OCI-LY1 (cell line): ENCODE results near the gene CCDC192.

ENCODE experiments used
- H2AFZ ChIP-seq: fragments of 200-600 bp; sonication (generic), shearing (Covaris generic); 2 replicates; pipeline ENCODE4 v1.6.0; 2014; ENCODE audit warnings: antibody characterized with exemption, mild to moderate bottlenecking, low read length
- H3F3A ChIP-seq: fragments of 200-600 bp; sonication (generic), shearing (Covaris generic); 2 replicates; pipeline ENCODE4 v1.6.0; 2014; ENCODE audit warnings: mild to moderate bottlenecking, antibody characterized with exemption, low read length, moderate library complexity; ENCODE audit not compliant: insufficient read depth
- H3K27ac ChIP-seq: fragments of 200-600 bp; sonication (generic); 2 replicates; pipeline ENCODE4 v1.5.1; 2014; ENCODE audit warnings: low read length, mixed run types, mild to moderate bottlenecking, low read depth; ENCODE audit not compliant: poor library complexity, severe bottlenecking
- H3K27me3 ChIP-seq: fragments of 200-600 bp; sonication (generic); 2 replicates; pipeline ENCODE4 v1.6.0; 2014; ENCODE audit warnings: antibody characterized with exemption, mild to moderate bottlenecking, low read length, moderate library complexity; ENCODE audit not compliant: insufficient read depth
- H3K36me3 ChIP-seq: fragments of 200-600 bp; sonication (generic); 2 replicates; pipeline ENCODE4 v1.6.1; 2014; ENCODE audit warnings: mild to moderate bottlenecking, antibody characterized with exemption, low read length, moderate library complexity, mixed read lengths; ENCODE audit not compliant: insufficient read depth
- H3K4me1 ChIP-seq: fragments of 200-600 bp; sonication (generic); 2 replicates; pipeline ENCODE4 v1.5.1; 2014; ENCODE audit warnings: mild to moderate bottlenecking, low read length, moderate library complexity; ENCODE audit not compliant: insufficient read depth, severe bottlenecking
- H3K4me2 ChIP-seq: fragments of 200-600 bp; sonication (generic), shearing (Covaris generic); 2 replicates; pipeline ENCODE4 v1.6.1; 2014; ENCODE audit warnings: low read length
- H3K4me3 ChIP-seq: fragments of 200-600 bp; sonication (generic); 2 replicates; pipeline ENCODE4 v1.5.1; 2014; ENCODE audit warnings: low read length, low read depth, mild to moderate bottlenecking, mixed read lengths; ENCODE audit not compliant: poor library complexity, severe bottlenecking
- H3K79me2 ChIP-seq: fragments of 200-600 bp; shearing (Covaris generic); 2 replicates; pipeline ENCODE4 v1.6.1; 2016; ENCODE audit warnings: mixed run types, low read length, mixed read lengths; ENCODE audit not compliant: insufficient read depth
- H3K9ac ChIP-seq: fragments of 200-600 bp; sonication (generic), shearing (Covaris generic); 2 replicates; pipeline ENCODE4 v1.6.1; 2014; ENCODE audit warnings: mild to moderate bottlenecking, low read length, mixed read lengths
- H3K9me2 ChIP-seq: fragments of 200-600 bp; sonication (generic), shearing (Covaris generic); 2 replicates; pipeline ENCODE4 v1.6.1; 2014; ENCODE audit warnings: low read depth, mild to moderate bottlenecking, low read length, mixed read lengths
- H3K9me3 ChIP-seq: fragments of 200-600 bp; shearing (Covaris generic); 2 replicates; pipeline ENCODE4 v1.6.1; 2014; ENCODE audit warnings: low read length, mixed read lengths
- H4K20me1 ChIP-seq: fragments of 200-600 bp; sonication (generic), shearing (Covaris generic); 2 replicates; pipeline ENCODE4 v1.6.0; 2016; ENCODE audit warnings: mild to moderate bottlenecking, low read length; ENCODE audit not compliant: insufficient read depth
- CTCF ChIP-seq: fragments of 200-600 bp; sonication (generic), shearing (Covaris generic); IDR thresholded peaks from 2 replicates; pipeline ENCODE4 v1.5.1; 2017; ENCODE audit warnings: mild to moderate bottlenecking, antibody characterized with exemption, low read length, moderate library complexity, mixed read lengths
- EZH2 ChIP-seq: fragments of 200-600 bp; sonication (generic), shearing (Covaris generic); IDR thresholded peaks from 2 replicates; pipeline ENCODE4 v1.8.0; 2017; ENCODE audit warnings: borderline replicate concordance, mixed run types, mild to moderate bottlenecking, antibody characterized with exemption, low read length, moderate library complexity, mixed read lengths

The CCDC192 gene

GRCh38 chr5:127849891-127850290 is 146.7 kb downstream of the CCDC192 start:
- Histone ChIP-seq H3K4me3 (no peak overlapping the region), H3K9me2 (no peaks in the 10 kb centered on the region), H3K27ac (no peak overlapping the region), H2AFZ (no peak overlapping the region), H3K79me2 (no peaks in the 10 kb centered on the region), H3K4me1 (peaks cover 5% of the 10 kb centered on the region), H3K9ac (no peak overlapping the region), H3K27me3 (no peaks in the 10 kb centered on the region), H3K36me3 (no peaks in the 10 kb centered on the region), H4K20me1 (no peaks in the 10 kb centered on the region), H3K9me3 (no peaks in the 10 kb centered on the region), H3F3A (no peaks in the 10 kb centered on the region), H3K4me2 (no peak overlapping the region)
- no peak for TF ChIP-seq EZH2
- no peak for TF ChIP-seq CTCF

- Histone ChIP-seq H3K27me3 (no peaks in the 10 kb centered on the region), H3K9me3 (no peaks in the 10 kb centered on the region), H3K4me2 (no peak overlapping the region), H3K4me1 (no peaks in the 10 kb centered on the region), H3K79me2 (no peaks in the 10 kb centered on the region), H3F3A (no peaks in the 10 kb centered on the region), H3K9me2 (no peaks in the 10 kb centered on the region), H4K20me1 (no peaks in the 10 kb centered on the region), H3K9ac (no peak overlapping the region), H3K36me3 (no peaks in the 10 kb centered on the region), H3K27ac (no peak overlapping the region), H3K4me3 (no peak overlapping the region), H2AFZ (no peak overlapping the region)
- TF ChIP-seq EZH2 (no peak), CTCF (no peak)
Measured at GRCh38 chr5:127851964-127852363, 148.8 kb downstream of the CCDC192 start.

- H3K27me3 ChIP-seq = no peaks in the 10 kb centered on the region
- no peak overlapping the region for H2AFZ ChIP-seq
- H3K9ac ChIP-seq = no peak overlapping the region
- TF ChIP-seq CTCF (no peak), EZH2 (no peak)
- no peaks in the 10 kb centered on the region for H3K79me2 ChIP-seq
- H3K27ac ChIP-seq = no peak overlapping the region
- H3K36me3 ChIP-seq = no peaks in the 10 kb centered on the region
- H3K9me3 ChIP-seq = no peaks in the 10 kb centered on the region
- no peaks in the 10 kb centered on the region for H3K4me1 ChIP-seq
- H3F3A ChIP-seq = no peaks in the 10 kb centered on the region
- no peaks in the 10 kb centered on the region for H3K9me2 ChIP-seq
- H3K4me3 ChIP-seq = no peak overlapping the region
- no peaks in the 10 kb centered on the region for H4K20me1 ChIP-seq
- no peak overlapping the region for H3K4me2 ChIP-seq
Measured at GRCh38 chr5:127854520-127854919, 151.3 kb downstream of the CCDC192 start.
